ENCODE measurements around the gene FCN2.

The FCN2 gene

GRCh38 chr9:134912126-134912840 is 31.7 kb downstream of the FCN2 start:
- DNase-seq (ENCODE audit: low spot score), result no peak

- no peak for DNase-seq (ENCODE audit: low spot score)
Observed at GRCh38 chr9:134913041-134913712, 32.6 kb downstream of the FCN2 start.

- DNase-seq (ENCODE audit: low spot score), result no peak
Observed at GRCh38 chr9:134913713-134914500, 33.3 kb downstream of the FCN2 start.

- no peak for DNase-seq (ENCODE audit: low spot score)
Observed at GRCh38 chr9:134914501-134914834, 33.9 kb downstream of the FCN2 start.

- no peak for DNase-seq (ENCODE audit: low spot score)
Observed at GRCh38 chr9:134915046-134915985, 34.7 kb downstream of the FCN2 start.

GRCh38 chr9:134916161-134916665 is 35.6 kb downstream of the FCN2 start:
- DNase-seq (ENCODE audit: low spot score), result no peak

GRCh38 chr9:134917431-134918373 is 37.1 kb downstream of the FCN2 start, which contains the start of gene FCN1:
FCN1 (minus strand) TSS chr9:134917912; CDS start chr9:134917871, 41 bp downstream.
- DNase-seq (ENCODE audit: low spot score), result no peak

GRCh38 chr9:134918646-134919045 is 38.0 kb downstream of the FCN2 start:
- DNase-seq (ENCODE audit: low spot score), result no peak

GRCh38 chr9:134919303-134919702 is 38.7 kb downstream of the FCN2 start:
- DNase-seq (ENCODE audit: low spot score), result no peak

- DNase-seq (ENCODE audit: low spot score), result no peak
Observed at GRCh38 chr9:134922066-134922931, 41.7 kb downstream of the FCN2 start.

GRCh38 chr9:134922932-134923240 is 42.3 kb downstream of the FCN2 start:
- no peak for DNase-seq (ENCODE audit: low spot score)

- no peak for DNase-seq (ENCODE audit: low spot score)
Observed at GRCh38 chr9:134923466-134923865, 42.9 kb downstream of the FCN2 start.

GRCh38 chr9:134925011-134925511 is 44.5 kb downstream of the FCN2 start:
- no peak for DNase-seq (ENCODE audit: low spot score)

GRCh38 chr9:134928436-134929192 is 48.0 kb downstream of the FCN2 start:
- DNase-seq (ENCODE audit: low spot score), result no peak

- DNase-seq (ENCODE audit: low spot score), result no peak
Observed at GRCh38 chr9:134929193-134930158, 48.9 kb downstream of the FCN2 start.

GRCh38 chr9:134930398-134930797 is 49.8 kb downstream of the FCN2 start:
- no peak for DNase-seq (ENCODE audit: low spot score)

GRCh38 chr9:134932171-134932570 is 51.6 kb downstream of the FCN2 start:
- no peak for DNase-seq (ENCODE audit: low spot score)
